DND-41 (cell line): Measurements from ENCODE around the gene UPF1.

Experiments
- ATAC-seq: fragments of 200-7000 bp; cut with Tn5 transposase; 3 replicates; pipeline ENCODE4 v1.9.1; 2021; ENCODE audit warnings: low read depth; ENCODE audit not compliant: insufficient read depth
- DNase-seq: peaks from one replicate; pipeline ENCODE4 v3.0.0-alpha.2; 2020
- H2AFZ ChIP-seq: 2 replicates; pipeline ENCODE4 v1.6.0; 2012; ENCODE audit warnings: low read depth, low read length
- H3K27ac ChIP-seq: 2 replicates; pipeline ENCODE4 v1.5.1; 2012; ENCODE audit warnings: low read length, inconsistent platforms
- H3K27me3 ChIP-seq: fragments of 200-600 bp; sonication (generic); 2 replicates; pipeline ENCODE4 v1.6.0; 2012; ENCODE audit warnings: low read length, mild to moderate bottlenecking, inconsistent platforms; ENCODE audit not compliant: insufficient read depth, poor library complexity
- H3K36me3 ChIP-seq: 2 replicates; pipeline ENCODE4 v1.5.1; 2012; ENCODE audit warnings: low read length, inconsistent platforms; ENCODE audit not compliant: insufficient read depth
- H3K4me1 ChIP-seq: 2 replicates; pipeline ENCODE4 v1.5.1; 2012; ENCODE audit warnings: mild to moderate bottlenecking, low read length; ENCODE audit not compliant: insufficient read depth
- H3K4me2 ChIP-seq: 2 replicates; pipeline ENCODE4 v1.6.0; 2012; ENCODE audit warnings: mild to moderate bottlenecking, moderate library complexity, low read length, inconsistent platforms; ENCODE audit not compliant: insufficient read depth
- H3K4me3 ChIP-seq, 2 experiments: fragments of 200-600 bp in 1 of 2; shearing (Covaris generic) in 1 of 2; 2 replicates each; pipeline ENCODE4 v1.5.1; 2012 to 2016; ENCODE audit warnings: inconsistent platforms in 2 of 2, low read length in 2 of 2, mild to moderate bottlenecking in 2 of 2, low read depth in 1 of 2, moderate library complexity in 1 of 2
- H3K79me2 ChIP-seq: 2 replicates; pipeline ENCODE4 v1.6.0; 2012; ENCODE audit warnings: low read length, inconsistent platforms; ENCODE audit not compliant: insufficient read depth
- H3K9ac ChIP-seq: 2 replicates; pipeline ENCODE4 v1.6.0; 2012; ENCODE audit warnings: low read depth, mild to moderate bottlenecking, inconsistent platforms, low read length, moderate library complexity
- H3K9me3 ChIP-seq: 2 replicates; pipeline ENCODE4 v1.5.1; 2012; ENCODE audit warnings: low read length, moderate library complexity, mild to moderate bottlenecking, inconsistent platforms; ENCODE audit not compliant: insufficient read depth, severe bottlenecking
- H4K20me1 ChIP-seq: 2 replicates; pipeline ENCODE4 v1.6.0; 2012; ENCODE audit warnings: low read length; ENCODE audit not compliant: insufficient read depth
- EZH2 ChIP-seq: IDR thresholded peaks from 3 replicates; pipeline ENCODE4 v1.6.1; 2012; ENCODE audit warnings: borderline replicate concordance, low read depth, mild to moderate bottlenecking, moderate library complexity, low read length, inconsistent platforms; ENCODE audit not compliant: severe bottlenecking
- TF ChIP-seq, protein P1 (sequence below): IDR thresholded peaks from 2 replicates; pipeline ENCODE4 v1.5.1; 2012; ENCODE audit warnings: borderline replicate concordance, low read length, moderate library complexity, mild to moderate bottlenecking; ENCODE audit not compliant: poor library complexity, severe bottlenecking; ENCODE audit errors: extremely low read depth

The UPF1 gene

GRCh38 chr19:18846862-18847548 lies 15.2 kb downstream of the UPF1 start:
- ATAC-seq (peak; percentile 88), DNase-seq (peak; percentile 57)
- Histone ChIP-seq H3K4me2 (no peak overlapping the region), H3K79me2 (peaks cover 94% of the 10 kb centered on the region), H3K4me1 (peaks cover 6% of the 10 kb centered on the region; the same call in 1 of the 2 replicates), H3K4me3 (no peak overlapping the region), H3K36me3 (peaks cover 86% of the 10 kb centered on the region), H3K27me3 (no peaks in the 10 kb centered on the region), H2AFZ (no peak overlapping the region), H3K27ac (no peak overlapping the region), H3K9me3 (no peaks in the 10 kb centered on the region), H4K20me1 (peaks cover 96% of the 10 kb centered on the region), H3K9ac (no peak overlapping the region)
- TF ChIP-seq EZH2: no peak
- TF ChIP-seq, protein P1, sequence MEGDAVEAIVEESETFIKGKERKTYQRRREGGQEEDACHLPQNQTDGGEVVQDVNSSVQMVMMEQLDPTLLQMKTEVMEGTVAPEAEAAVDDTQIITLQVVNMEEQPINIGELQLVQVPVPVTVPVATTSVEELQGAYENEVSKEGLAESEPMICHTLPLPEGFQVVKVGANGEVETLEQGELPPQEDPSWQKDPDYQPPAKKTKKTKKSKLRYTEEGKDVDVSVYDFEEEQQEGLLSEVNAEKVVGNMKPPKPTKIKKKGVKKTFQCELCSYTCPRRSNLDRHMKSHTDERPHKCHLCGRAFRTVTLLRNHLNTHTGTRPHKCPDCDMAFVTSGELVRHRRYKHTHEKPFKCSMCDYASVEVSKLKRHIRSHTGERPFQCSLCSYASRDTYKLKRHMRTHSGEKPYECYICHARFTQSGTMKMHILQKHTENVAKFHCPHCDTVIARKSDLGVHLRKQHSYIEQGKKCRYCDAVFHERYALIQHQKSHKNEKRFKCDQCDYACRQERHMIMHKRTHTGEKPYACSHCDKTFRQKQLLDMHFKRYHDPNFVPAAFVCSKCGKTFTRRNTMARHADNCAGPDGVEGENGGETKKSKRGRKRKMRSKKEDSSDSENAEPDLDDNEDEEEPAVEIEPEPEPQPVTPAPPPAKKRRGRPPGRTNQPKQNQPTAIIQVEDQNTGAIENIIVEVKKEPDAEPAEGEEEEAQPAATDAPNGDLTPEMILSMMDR: peak; percentile 77

DNA sequence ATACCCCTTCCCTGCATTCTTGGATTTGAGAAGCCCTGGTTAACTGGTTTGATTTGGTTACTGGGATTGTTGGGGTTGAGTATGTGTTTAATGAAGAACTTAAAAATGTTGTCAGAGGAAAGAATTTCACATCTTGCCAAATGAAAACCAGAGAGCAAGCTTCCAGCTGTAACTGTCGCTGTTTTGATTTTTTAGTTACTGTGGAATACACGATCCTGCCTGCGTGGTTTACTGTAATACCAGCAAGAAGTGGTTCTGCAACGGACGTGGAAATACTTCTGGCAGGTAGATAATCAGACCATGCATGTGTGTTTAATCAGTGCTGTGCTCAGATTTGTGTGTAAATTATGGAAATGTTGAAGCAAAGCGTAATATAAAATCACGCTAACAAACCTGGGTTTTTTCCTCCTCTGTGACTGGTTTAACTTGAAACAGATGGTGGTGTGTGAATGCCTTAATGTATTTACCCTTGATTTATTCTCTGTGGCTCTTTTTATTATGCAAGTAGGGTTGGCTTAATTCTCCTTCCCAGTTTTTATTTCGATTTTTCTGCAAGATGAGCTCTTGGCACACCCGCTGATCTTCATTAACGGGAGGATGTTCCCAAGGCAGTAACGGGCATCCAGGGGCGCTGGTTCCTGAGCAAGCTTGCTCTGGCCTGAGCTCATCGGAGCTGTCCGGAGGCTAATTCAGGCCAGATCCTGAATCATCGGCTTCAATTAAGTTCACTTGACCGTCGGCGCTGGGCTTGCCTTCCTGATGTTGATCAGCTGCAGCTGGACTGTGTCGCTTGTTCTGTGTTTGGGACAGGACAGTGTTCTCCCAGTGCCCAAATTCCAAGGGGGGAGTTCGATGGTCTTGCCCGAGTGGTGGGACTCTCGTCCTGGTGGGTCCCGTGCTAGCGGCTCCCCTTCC lies 16.0 kb downstream of the UPF1 start:
- Histone ChIP-seq H2AFZ (no peak overlapping the region), H3K4me3 (no peak overlapping the region), H3K27me3 (no peaks in the 10 kb centered on the region), H3K4me1 (peaks cover 6% of the 10 kb centered on the region; the same call in 1 of the 2 replicates), H3K27ac (no peak overlapping the region), H3K79me2 (peaks cover 88% of the 10 kb centered on the region), H3K36me3 (peaks cover 94% of the 10 kb centered on the region), H3K4me2 (no peak overlapping the region), H4K20me1 (peaks cover 91% of the 10 kb centered on the region), H3K9ac (no peak overlapping the region), H3K9me3 (no peaks in the 10 kb centered on the region)
- no peak for ATAC-seq
- no peak for DNase-seq
- TF ChIP-seq, protein P1: no peak
- TF ChIP-seq EZH2: no peak

- Histone ChIP-seq H3K27me3 (no peaks in the 10 kb centered on the region), H3K4me2 (no peak overlapping the region), H3K9me3 (no peaks in the 10 kb centered on the region), H3K4me1 (no peaks in the 10 kb centered on the region), H3K79me2 (peaks cover 83% of the 10 kb centered on the region), H3K27ac (no peak overlapping the region), H3K36me3 (peaks cover 97% of the 10 kb centered on the region), H3K9ac (no peak overlapping the region), H3K4me3 (no peak overlapping the region), H4K20me1 (peaks cover 89% of the 10 kb centered on the region), H2AFZ (no peak overlapping the region)
- DNase-seq (no peak), ATAC-seq (no peak)
- TF ChIP-seq, protein P1: no peak
- no peak for TF ChIP-seq EZH2
These were observed 17.3 kb downstream of the UPF1 start for GRCh38 chr19:18848878-18849661.
